ENCODE measurements around the gene RHOD. TPM values are rescaled to one million over a fixed set of nuclear protein-coding genes. Genes with fewer than 3 reads are reported as not detected.
A peak's percentile ranks its signal among the peaks of the same experiment; 100 is the strongest.

Gene RHOD, protein sequence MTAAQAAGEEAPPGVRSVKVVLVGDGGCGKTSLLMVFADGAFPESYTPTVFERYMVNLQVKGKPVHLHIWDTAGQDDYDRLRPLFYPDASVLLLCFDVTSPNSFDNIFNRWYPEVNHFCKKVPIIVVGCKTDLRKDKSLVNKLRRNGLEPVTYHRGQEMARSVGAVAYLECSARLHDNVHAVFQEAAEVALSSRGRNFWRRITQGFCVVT
- total RNA-seq = 10 to 100 TPM; 14.5 to 37.7 (median 18.1) TPM

DNA sequence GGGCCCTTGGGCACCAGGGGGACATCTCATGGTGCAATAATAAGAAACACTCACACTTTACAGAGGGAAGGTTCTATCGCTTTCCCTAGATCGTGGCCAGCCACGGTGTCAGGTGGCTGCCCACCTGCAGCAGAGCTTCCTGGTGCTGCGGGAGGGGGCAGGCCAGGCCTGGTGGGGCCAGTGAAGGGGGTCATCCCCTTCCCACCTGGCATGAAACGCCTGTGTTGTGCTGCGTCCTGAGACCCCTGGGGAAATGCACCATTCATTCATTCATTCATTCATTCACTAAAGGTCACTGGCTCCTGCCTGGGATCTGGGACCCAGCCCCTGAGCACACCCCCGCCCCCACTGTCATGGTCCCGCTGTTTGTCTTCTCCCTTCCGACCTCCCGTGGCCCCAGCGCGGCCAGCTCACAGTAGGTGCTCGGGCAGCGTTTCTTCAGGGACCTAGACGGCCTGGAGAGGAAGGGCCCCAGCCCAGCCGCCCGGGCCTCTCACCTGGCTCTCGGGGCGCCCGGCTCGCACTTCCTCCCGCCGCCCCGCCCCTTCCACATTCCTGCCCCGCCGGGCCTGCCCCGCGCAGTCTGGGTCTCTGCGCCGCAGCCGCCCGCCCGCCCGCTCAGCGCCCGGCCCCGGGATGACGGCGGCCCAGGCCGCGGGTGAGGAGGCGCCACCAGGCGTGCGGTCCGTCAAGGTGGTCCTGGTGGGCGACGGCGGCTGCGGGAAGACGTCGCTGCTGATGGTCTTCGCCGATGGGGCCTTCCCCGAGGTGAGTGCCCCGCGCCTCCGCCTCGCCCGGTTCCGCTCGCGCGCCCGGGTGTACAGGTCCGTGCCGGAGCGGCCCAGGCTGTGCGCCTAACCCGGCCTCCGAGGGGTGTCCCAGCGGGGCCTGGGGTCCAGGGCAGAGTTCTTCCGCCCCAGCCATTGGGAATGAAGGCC, at the start of gene RHOD:
Gene RHOD, plus strand, starts transcription at position 581 of the 938 bp plus-strand sequence. Its CDS starts 56 bp downstream, at position 637.
- Histone ChIP-seq H3K36me3 (no peaks in the 10 kb centered on the region), H3K27me3 (peaks cover 0 to 4% (median 0%) of the 10 kb centered on the region in 4 donors), H3K4me1 (peaks cover 14 to 37% (median 21%) of the 10 kb centered on the region in 4 donors), H3K4me3 (peak within 1 kb of the TSS; percentile 57 to 67 (median 64)), H3K9me3 (no peaks in the 10 kb centered on the region), H3K27ac (peak within 1 kb of the TSS; percentile 6 to 74 (median 56))
- no peak for TF ChIP-seq POLR2AphosphoS5 (IDR thresholded peaks at IDR 0.05)
- peak in 2 of 4 donors; percentile 36 to 50 for TF ChIP-seq POLR2A (IDR thresholded peaks at IDR 0.05)
- TF ChIP-seq, protein P1, sequence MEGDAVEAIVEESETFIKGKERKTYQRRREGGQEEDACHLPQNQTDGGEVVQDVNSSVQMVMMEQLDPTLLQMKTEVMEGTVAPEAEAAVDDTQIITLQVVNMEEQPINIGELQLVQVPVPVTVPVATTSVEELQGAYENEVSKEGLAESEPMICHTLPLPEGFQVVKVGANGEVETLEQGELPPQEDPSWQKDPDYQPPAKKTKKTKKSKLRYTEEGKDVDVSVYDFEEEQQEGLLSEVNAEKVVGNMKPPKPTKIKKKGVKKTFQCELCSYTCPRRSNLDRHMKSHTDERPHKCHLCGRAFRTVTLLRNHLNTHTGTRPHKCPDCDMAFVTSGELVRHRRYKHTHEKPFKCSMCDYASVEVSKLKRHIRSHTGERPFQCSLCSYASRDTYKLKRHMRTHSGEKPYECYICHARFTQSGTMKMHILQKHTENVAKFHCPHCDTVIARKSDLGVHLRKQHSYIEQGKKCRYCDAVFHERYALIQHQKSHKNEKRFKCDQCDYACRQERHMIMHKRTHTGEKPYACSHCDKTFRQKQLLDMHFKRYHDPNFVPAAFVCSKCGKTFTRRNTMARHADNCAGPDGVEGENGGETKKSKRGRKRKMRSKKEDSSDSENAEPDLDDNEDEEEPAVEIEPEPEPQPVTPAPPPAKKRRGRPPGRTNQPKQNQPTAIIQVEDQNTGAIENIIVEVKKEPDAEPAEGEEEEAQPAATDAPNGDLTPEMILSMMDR (IDR thresholded peaks at IDR 0.05) = peak in 1 of 6 experiments; percentile 15
- 12 to 15% methylated on average over 33 to 35 of the region's 72 CpGs for WGBS, 2 donors
- DNase-seq (peak; percentile 65 to 93), ATAC-seq (ENCODE audit: low FRiP score in 2 of 2) (peak; percentile 80 to 84)

DNA sequence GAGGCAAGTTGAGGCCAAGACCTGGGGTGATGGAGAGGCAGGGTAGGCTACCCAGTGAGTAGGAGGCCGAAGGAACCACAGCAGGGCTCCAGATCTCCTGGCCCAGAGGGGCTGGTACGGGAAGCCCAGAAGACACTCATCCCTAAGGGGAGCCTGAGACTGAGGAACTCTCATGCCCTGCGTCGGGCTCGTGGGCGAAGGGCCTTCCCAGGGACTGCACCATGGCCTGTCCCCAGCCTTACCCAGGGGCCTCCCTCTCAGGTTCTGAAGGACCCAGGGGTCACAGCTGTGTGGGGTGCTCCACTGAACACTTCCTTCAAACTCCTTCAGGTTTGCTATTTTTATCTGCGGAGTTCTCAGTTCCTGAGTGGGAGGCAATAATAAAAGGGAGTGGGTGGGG, 49.5 kb upstream of the RHOD start:
- TF ChIP-seq, protein P1 (IDR thresholded peaks at IDR 0.05) = no peak
- TF ChIP-seq POLR2AphosphoS5 (IDR thresholded peaks at IDR 0.05) (no peak), EP300 (IDR thresholded peaks at IDR 0.05) (no peak), POLR2A (IDR thresholded peaks at IDR 0.05) (no peak)
- no peaks in the 10 kb centered on the region for H3K9me3 ChIP-seq
- no peaks in the 10 kb centered on the region for H3K36me3 ChIP-seq
- ATAC-seq (ENCODE audit: low FRiP score in 2 of 2) (no peak), DNase-seq (peak in 1 of 2 donors; percentile 43)
- no peak overlapping the region for H3K27ac ChIP-seq
- H3K4me3 ChIP-seq = no peak overlapping the region
- H3K4me1 ChIP-seq = no peaks in the 10 kb centered on the region
- no peaks in the 10 kb centered on the region for H3K27me3 ChIP-seq
- 96 to 97% methylated on average over 7 of the region's 7 CpGs for WGBS, 2 donors

DNA sequence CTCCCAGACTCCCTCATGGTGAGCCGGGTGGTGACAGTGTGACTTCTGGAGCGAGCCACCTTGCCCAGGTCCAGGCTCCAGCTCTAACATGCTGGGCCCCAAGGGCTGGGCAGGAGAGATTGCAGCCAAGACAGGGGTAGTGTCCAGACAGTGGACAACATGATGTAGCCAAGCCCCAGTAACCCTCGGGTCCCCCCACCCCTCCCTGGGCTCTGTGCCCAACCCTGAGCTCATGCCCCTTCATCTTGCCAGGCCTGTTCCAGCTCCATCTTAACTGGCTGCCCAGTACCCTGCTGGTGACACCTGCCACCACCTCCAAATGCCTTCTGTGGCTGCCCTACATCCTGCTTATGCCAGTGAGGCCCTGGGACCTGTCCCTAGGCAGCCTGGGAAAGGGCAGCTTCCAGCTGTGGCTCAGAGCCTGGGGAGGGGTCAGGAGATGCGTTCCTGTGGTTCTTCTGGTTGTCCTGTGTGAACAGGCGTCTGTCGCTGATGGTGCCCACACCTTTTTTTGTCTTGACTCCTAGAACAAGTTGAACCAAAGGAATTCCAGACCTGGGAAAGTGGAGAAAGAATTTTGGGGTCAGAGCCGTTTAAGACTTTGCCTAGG, 46.2 kb upstream of the RHOD start:
- Histone ChIP-seq H3K27ac (no peak overlapping the region), H3K9me3 (no peaks in the 10 kb centered on the region), H3K27me3 (no peaks in the 10 kb centered on the region), H3K4me1 (no peaks in the 10 kb centered on the region), H3K36me3 (no peaks in the 10 kb centered on the region), H3K4me3 (no peak overlapping the region)
- TF ChIP-seq POLR2A (IDR thresholded peaks at IDR 0.05) = no peak
- TF ChIP-seq, protein P1 (IDR thresholded peaks at IDR 0.05) = no peak
- no peak for TF ChIP-seq POLR2AphosphoS5 (IDR thresholded peaks at IDR 0.05)
- no peak for TF ChIP-seq EP300 (IDR thresholded peaks at IDR 0.05)
- no peak for ATAC-seq (ENCODE audit: low FRiP score in 2 of 2)
- DNase-seq = peak in 1 of 2 donors; percentile 27
- WGBS, 2 donors = 79 to 84% methylated on average over 6 to 7 of the region's 7 CpGs

DNA sequence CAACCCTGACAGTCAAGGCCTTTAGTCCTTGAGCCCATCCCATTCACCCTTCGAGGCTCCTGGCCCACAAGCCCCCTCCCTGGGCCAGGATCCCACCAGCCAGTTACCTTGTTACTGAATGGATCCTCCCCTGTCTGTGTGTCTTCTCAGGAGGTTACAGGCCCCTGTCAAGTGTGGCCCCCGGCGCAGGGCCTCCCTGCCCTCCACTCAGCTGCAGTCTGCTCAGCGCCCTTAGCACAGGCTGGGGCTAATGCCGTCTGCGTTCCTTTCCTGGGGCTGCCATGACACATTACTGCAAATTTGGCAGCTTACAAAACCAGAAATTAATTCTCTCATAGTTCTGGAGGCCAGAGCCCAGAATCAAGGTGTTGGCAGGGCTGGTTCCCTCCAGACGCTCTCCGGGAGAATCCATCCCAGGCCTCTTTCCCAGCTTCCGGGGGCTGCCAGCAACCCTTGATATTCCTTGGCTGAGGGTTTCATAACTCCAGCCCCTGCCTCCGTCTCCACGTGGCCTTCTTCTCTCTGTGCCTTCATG, 43.1 kb upstream of the RHOD start:
- DNase-seq = peak in 1 of 2 donors; percentile 54
- Histone ChIP-seq H3K27ac (no peak overlapping the region), H3K9me3 (no peaks in the 10 kb centered on the region), H3K4me3 (no peak overlapping the region), H3K27me3 (no peaks in the 10 kb centered on the region), H3K4me1 (no peaks in the 10 kb centered on the region), H3K36me3 (no peaks in the 10 kb centered on the region)
- 88 to 94% methylated on average over 11 of the region's 11 CpGs for WGBS, 2 donors
- no peak for TF ChIP-seq EP300 (IDR thresholded peaks at IDR 0.05)
- no peak for TF ChIP-seq POLR2A (IDR thresholded peaks at IDR 0.05)
- TF ChIP-seq, protein P1 (IDR thresholded peaks at IDR 0.05) = no peak
- no peak for TF ChIP-seq POLR2AphosphoS5 (IDR thresholded peaks at IDR 0.05)
- no peak for ATAC-seq (ENCODE audit: low FRiP score in 2 of 2)
